Activated CD4-positive, alpha-beta T cell treated with anti-CD3 and anti-CD28 coated beads, Interleukin-2, amount 10 ng/mL, durations not matched to agents 24 days and 14 days (primary cell): ENCODE data around the gene ZNF436. TPM values are rescaled to one million over a fixed set of nuclear protein-coding genes. Genes with fewer than 3 reads are reported as not detected.

Source experiments
- DNase-seq: peaks from one replicate; pipeline ENCODE4 v3.0.0; 2022
- H3K27ac Mint-ChIP-seq: one replicate; pipeline ENCODE4 v1.8.0; 2022; ENCODE audit warnings: mild to moderate bottlenecking, mixed read lengths
- H3K27me3 Mint-ChIP-seq: one replicate; pipeline ENCODE4 v1.8.0; 2022; ENCODE audit warnings: mixed read lengths
- H3K36me3 Mint-ChIP-seq: one replicate; pipeline ENCODE4 v1.8.0; 2022; ENCODE audit warnings: low read depth, mild to moderate bottlenecking, mixed read lengths
- H3K4me1 Mint-ChIP-seq: one replicate; pipeline ENCODE4 v1.8.0; 2021; ENCODE audit warnings: mixed read lengths
- H3K4me3 Mint-ChIP-seq: one replicate; pipeline ENCODE4 v1.8.0; 2022; ENCODE audit warnings: mild to moderate bottlenecking, moderate library complexity, mixed read lengths
- H3K9me3 Mint-ChIP-seq: one replicate; pipeline ENCODE4 v1.8.0; 2021; ENCODE audit warnings: mixed read lengths
- intact Hi-C: fragments of 100-400 bp; cut with micrococcal nuclease; formaldehyde crosslinking; loops from one replicate; pipeline ENCODE4 v1.15.1; 2023
- total RNA-seq: library from RNA; stranded (reverse); gene quantifications from 2 replicates; pipeline ENCODE4 v1.2.3, GENCODE V29; 2022

The ZNF436 gene
- 5.2 TPM in 2 replicates for total RNA-seq

- intact Hi-C loops: loop anchor here (1.0 to 10.0 kb wide), 5 partner anchors 25 to 1273 kb away; partner anchors contain the start of genes E2F2, HNRNPR, RPL11 and SRRM1
- peaks cover 33% of the 10 kb centered on the region for H3K4me1 Mint-ChIP-seq
- H3K4me3 Mint-ChIP-seq: peak within 1 kb of the TSS; percentile 94
- peak; percentile 76 for DNase-seq
- peaks cover 7% of the 10 kb centered on the region for H3K9me3 Mint-ChIP-seq
- no peaks in the 10 kb centered on the region for H3K27me3 Mint-ChIP-seq
- peaks cover 25% of the 10 kb centered on the region for H3K36me3 Mint-ChIP-seq
- peak within 1 kb of the TSS; percentile 99 for H3K27ac Mint-ChIP-seq
These were observed at the start of gene ZNF436 for GRCh38 chr1:23369335-23370013. TSS of gene ZNF436 (minus strand) at chr1:23369836. CDS start at chr1:23368005, 1,831 bp downstream.

- Mint-ChIP-seq H3K4me3 (no peak overlapping the region), H3K27me3 (peaks cover 9% of the 10 kb centered on the region), H3K36me3 (peaks cover 4% of the 10 kb centered on the region), H3K9me3 (no peaks in the 10 kb centered on the region), H3K4me1 (peaks cover 27% of the 10 kb centered on the region), H3K27ac (no peak overlapping the region)
- no peak for DNase-seq
- intact Hi-C loops: no loop called here
These were observed 49.5 kb upstream of the ZNF436 start for GRCh38 chr1:23419180-23419579.

GRCh38 chr1:23417570-23417969, 47.9 kb upstream of the ZNF436 start:
- intact Hi-C loops: no loop called here
- H3K4me1 Mint-ChIP-seq: peaks cover 16% of the 10 kb centered on the region
- H3K9me3 Mint-ChIP-seq: no peaks in the 10 kb centered on the region
- H3K36me3 Mint-ChIP-seq: peaks cover 4% of the 10 kb centered on the region
- DNase-seq: no peak
- no peak overlapping the region for H3K4me3 Mint-ChIP-seq
- H3K27me3 Mint-ChIP-seq: peaks cover 2% of the 10 kb centered on the region
- no peak overlapping the region for H3K27ac Mint-ChIP-seq

- H3K36me3 Mint-ChIP-seq: peaks cover 4% of the 10 kb centered on the region
- intact Hi-C loops: no loop called here
- no peak overlapping the region for H3K4me3 Mint-ChIP-seq
- peaks cover 2% of the 10 kb centered on the region for H3K27me3 Mint-ChIP-seq
- no peak overlapping the region for H3K27ac Mint-ChIP-seq
- H3K9me3 Mint-ChIP-seq: no peaks in the 10 kb centered on the region
- H3K4me1 Mint-ChIP-seq: peaks cover 10% of the 10 kb centered on the region
- no peak for DNase-seq
These were observed 47.3 kb upstream of the ZNF436 start for GRCh38 chr1:23416964-23417363.

GRCh38 chr1:23408797-23409290, 39.2 kb upstream of the ZNF436 start:
- DNase-seq: no peak
- no peak overlapping the region for H3K27ac Mint-ChIP-seq
- intact Hi-C loops: no loop called here
- H3K4me3 Mint-ChIP-seq: no peak overlapping the region
- no peaks in the 10 kb centered on the region for H3K27me3 Mint-ChIP-seq
- H3K4me1 Mint-ChIP-seq: peaks cover 5% of the 10 kb centered on the region
- H3K9me3 Mint-ChIP-seq: no peaks in the 10 kb centered on the region
- H3K36me3 Mint-ChIP-seq: no peaks in the 10 kb centered on the region

GRCh38 chr1:23407016-23407630, 37.5 kb upstream of the ZNF436 start:
- Mint-ChIP-seq H3K27me3 (no peaks in the 10 kb centered on the region), H3K4me1 (peaks cover 7% of the 10 kb centered on the region), H3K27ac (no peak overlapping the region), H3K36me3 (no peaks in the 10 kb centered on the region), H3K9me3 (no peaks in the 10 kb centered on the region), H3K4me3 (no peak overlapping the region)
- intact Hi-C loops: no loop called here
- no peak for DNase-seq

GRCh38 chr1:23405946-23406345, 36.3 kb upstream of the ZNF436 start:
- intact Hi-C loops: loop anchor here (2.0 kb wide), 1 partner anchor 63 kb away; no protein-coding TSS in a partner anchor
- no peaks in the 10 kb centered on the region for H3K27me3 Mint-ChIP-seq
- no peak overlapping the region for H3K27ac Mint-ChIP-seq
- H3K36me3 Mint-ChIP-seq: no peaks in the 10 kb centered on the region
- H3K4me1 Mint-ChIP-seq: peaks cover 7% of the 10 kb centered on the region
- H3K9me3 Mint-ChIP-seq: no peaks in the 10 kb centered on the region
- DNase-seq: no peak
- H3K4me3 Mint-ChIP-seq: no peak overlapping the region

- peak; percentile 96 for DNase-seq
- Mint-ChIP-seq H3K27ac (no peak overlapping the region), H3K36me3 (no peaks in the 10 kb centered on the region), H3K9me3 (no peaks in the 10 kb centered on the region), H3K27me3 (no peaks in the 10 kb centered on the region), H3K4me1 (peaks cover 7% of the 10 kb centered on the region), H3K4me3 (no peak overlapping the region)
- intact Hi-C loops: loop anchor here (2.0 to 5.0 kb wide), 2 partner anchors 61 to 187 kb away; partner anchors contain the start of gene HTR1D
These were observed 34.3 kb upstream of the ZNF436 start for GRCh38 chr1:23403735-23404486.

GRCh38 chr1:23403355-23403734, 33.7 kb upstream of the ZNF436 start:
- Mint-ChIP-seq H3K27ac (no peak overlapping the region), H3K9me3 (no peaks in the 10 kb centered on the region), H3K4me1 (peaks cover 7% of the 10 kb centered on the region), H3K4me3 (no peak overlapping the region), H3K36me3 (no peaks in the 10 kb centered on the region), H3K27me3 (no peaks in the 10 kb centered on the region)
- no peak for DNase-seq
- intact Hi-C loops: loop anchor here (5.0 kb wide), 1 partner anchor 186 kb away; the partner anchor contains the start of gene HTR1D

GRCh38 chr1:23403038-23403336, 33.4 kb upstream of the ZNF436 start:
- Mint-ChIP-seq H3K36me3 (no peaks in the 10 kb centered on the region), H3K9me3 (no peaks in the 10 kb centered on the region), H3K27ac (no peak overlapping the region), H3K27me3 (no peaks in the 10 kb centered on the region), H3K4me1 (peaks cover 7% of the 10 kb centered on the region), H3K4me3 (no peak overlapping the region)
- intact Hi-C loops: loop anchor here (5.0 kb wide), 1 partner anchor 186 kb away; the partner anchor contains the start of gene HTR1D
- DNase-seq: no peak

- DNase-seq: no peak
- no peaks in the 10 kb centered on the region for H3K9me3 Mint-ChIP-seq
- H3K4me1 Mint-ChIP-seq: peaks cover 7% of the 10 kb centered on the region
- H3K36me3 Mint-ChIP-seq: no peaks in the 10 kb centered on the region
- H3K27ac Mint-ChIP-seq: no peak overlapping the region
- no peak overlapping the region for H3K4me3 Mint-ChIP-seq
- H3K27me3 Mint-ChIP-seq: no peaks in the 10 kb centered on the region
- intact Hi-C loops: loop anchor here (5.0 kb wide), 1 partner anchor 185 kb away; the partner anchor contains the start of gene HTR1D
These were observed 32.8 kb upstream of the ZNF436 start for GRCh38 chr1:23402286-23403037.

GRCh38 chr1:23401313-23401712, 31.7 kb upstream of the ZNF436 start:
- Mint-ChIP-seq H3K27ac (no peak overlapping the region), H3K4me1 (peaks cover 7% of the 10 kb centered on the region)

More at GRCh38 chr1:23401313-23401712, 31.7 kb upstream of the ZNF436 start:
- no peaks in the 10 kb centered on the region for H3K36me3 Mint-ChIP-seq
- no peak overlapping the region for H3K4me3 Mint-ChIP-seq
- DNase-seq: no peak
- H3K27me3 Mint-ChIP-seq: no peaks in the 10 kb centered on the region
- intact Hi-C loops: loop anchor here (5.0 kb wide), 1 partner anchor 184 kb away; the partner anchor contains the start of gene HTR1D
- no peaks in the 10 kb centered on the region for H3K9me3 Mint-ChIP-seq
